Psoas muscle (tissue), 8 donors: ENCODE results near the gene ANKRD6. TPM values are rescaled to one million over a fixed set of nuclear protein-coding genes. Genes with fewer than 3 reads are reported as not detected.

Source experiments
- ATAC-seq, 4 donors: fragments of 200-7000 bp; cut with Tn5 transposase; one replicate each; pipeline ENCODE4 v1.9.1; 2020; ENCODE audit warnings: moderate library complexity in 3 of 4, mild to moderate bottlenecking in 2 of 4
- DNase-seq, 2 donors: peaks; one replicate each; pipeline ENCODE4 v3.0.0-alpha.2; 2020
- H3K27ac ChIP-seq: fragments of 200-600 bp; one replicate; pipeline ENCODE4 v1.8.0; 2022
- H3K27me3 ChIP-seq, 3 donors: fragments of 200-600 bp in 1 of 3; one replicate each; pipeline versions ENCODE4 v1.6.1 to v1.8.0; 2013 to 2022; ENCODE audit warnings: low read length in 2 of 3, mild to moderate bottlenecking in 2 of 3, moderate library complexity in 1 of 3; ENCODE audit not compliant: insufficient read depth in 3 of 3
- H3K36me3 ChIP-seq, 2 donors: fragments of 200-600 bp in 1 of 2; one replicate each; pipeline versions ENCODE4 v1.6.1 to v1.8.0; 2013 to 2022; ENCODE audit warnings: low read depth in 1 of 2, mild to moderate bottlenecking in 1 of 2, moderate library complexity in 1 of 2; ENCODE audit not compliant: insufficient read depth in 1 of 2
- H3K4me1 ChIP-seq: fragments of 200-600 bp; one replicate; pipeline ENCODE4 v1.8.0; 2022
- H3K4me3 ChIP-seq: fragments of 200-600 bp; one replicate; pipeline ENCODE4 v1.8.0; 2022; ENCODE audit warnings: mild to moderate bottlenecking
- H3K9me3 ChIP-seq: fragments of 200-600 bp; one replicate; pipeline ENCODE4 v1.8.0; 2022
- CTCF ChIP-seq: fragments of 200-600 bp; IDR thresholded peaks from one replicate; pipeline ENCODE4 v1.8.0; 2022; ENCODE audit warnings: antibody characterized with exemption
- WGBS, 3 donors: extraction: QIAGEN DNeasy Blood & Tissue Kit; methylation state at CpG; one replicate each; pipeline versions ENCODE4 v1.1.6 to v1.1.7; 2013; 5-methylcytosine and 5-hydroxymethylcytosine counted together
- intact Hi-C, 2 donors: fragments of 100-400 bp; cut with DNase I; formaldehyde crosslinking; loops; one replicate each; pipeline versions ENCODE4 v1.11.0 to v1.14.2; 2022
- polyA plus RNA-seq, 3 donors: library from polyadenylated mRNA; stranded (reverse); fragments of 200-250 nt; gene quantifications; one replicate each; pipeline ENCODE4 v1.2.3, GENCODE V29; 2013
- total RNA-seq, 4 donors: library from RNA; stranded (reverse); fragmentation: NEBNext Ultra II Directional in 2 of 4; extraction: Animal tissue kit (Norgen Biotek cat#: 25700) in 2 of 4; gene quantifications; one replicate each; pipeline versions ENCODE4 v1.2.1 to v1.2.4, GENCODE V29; 2021 to 2023
- donor health status: healthy with polysubstance abuse.
- donor health status: DM: no; HTN: no; CAD: no; lungs with moderate emphysema.
- donor health status: Bipolar disorder and iron deficiency.
- donor health status: healthy.
- donor health status: DM: yes; HTN: yes; CAD: no.
- donor health status: DM: no; HTN: no; CAD: no.
- donor health status: DM: no; HTN: no; CAD: no.
- donor health status: DM: yes; HTN: yes; CAD: no.

ANKRD6 gene
- total and polyA plus RNA-seq, 7 donors = 1.2 to 9.0 (median 2.4) TPM

GRCh38 chr6:89612121-89612520, 179.2 kb downstream of the ANKRD6 start:
- intact Hi-C loops = loop anchor here (5.0 kb wide), 1 partner anchor 245 kb away; no protein-coding TSS in a partner anchor
- WGBS, 3 donors = 80 to 82% (median 81%) methylated on average over 12 of the region's 12 CpGs

DNA sequence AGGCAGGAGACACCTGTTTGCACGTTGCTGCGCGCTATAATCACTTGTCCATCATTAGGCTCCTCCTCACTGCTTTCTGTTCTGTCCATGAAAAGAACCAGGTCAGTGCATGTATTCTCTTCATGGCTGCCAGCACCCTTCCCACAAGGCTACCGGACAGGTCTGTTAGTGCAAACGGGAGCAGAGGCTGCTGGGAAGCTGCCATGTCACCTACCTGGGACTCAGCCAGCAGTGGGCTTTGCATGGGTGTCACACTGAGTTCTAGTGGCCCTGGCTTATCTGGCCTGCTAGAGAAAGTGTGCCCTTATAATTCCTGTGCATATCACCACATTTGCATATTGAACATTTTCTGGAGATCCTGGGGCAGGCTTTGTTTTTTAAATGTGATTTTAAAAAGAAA, 180.8 kb downstream of the ANKRD6 start:
- DNase-seq (no peak), ATAC-seq (no peak)
- 72 to 82% (median 79%) methylated on average over 5 of the region's 5 CpGs for WGBS, 3 donors
- intact Hi-C loops = loop anchor here (5.0 kb wide), 1 partner anchor 246 kb away; no protein-coding TSS in a partner anchor
- Histone ChIP-seq H3K36me3 (peaks cover 0 to 2% of the 10 kb centered on the region in 2 donors), H3K4me3 (no peak overlapping the region), H3K9me3 (no peaks in the 10 kb centered on the region), H3K27me3 (no peaks in the 10 kb centered on the region), H3K4me1 (no peaks in the 10 kb centered on the region), H3K27ac (no peak overlapping the region)
- TF ChIP-seq CTCF = no peak

More at GRCh38 chr6:89612121-89612520, 179.2 kb downstream of the ANKRD6 start:
- no peaks in the 10 kb centered on the region for H3K27me3 ChIP-seq
- no peaks in the 10 kb centered on the region for H3K9me3 ChIP-seq
- no peaks in the 10 kb centered on the region for H3K36me3 ChIP-seq
- DNase-seq (no peak), ATAC-seq (no peak)
- no peak for TF ChIP-seq CTCF
- H3K4me1 ChIP-seq = no peaks in the 10 kb centered on the region
- H3K27ac ChIP-seq = no peak overlapping the region
- H3K4me3 ChIP-seq = no peak overlapping the region

- intact Hi-C loops = no loop called here
- Histone ChIP-seq H3K9me3 (no peaks in the 10 kb centered on the region), H3K27ac (no peak overlapping the region), H3K27me3 (no peaks in the 10 kb centered on the region), H3K36me3 (peaks cover 0 to 2% of the 10 kb centered on the region in 2 donors), H3K4me1 (no peaks in the 10 kb centered on the region), H3K4me3 (no peak overlapping the region)
- TF ChIP-seq CTCF = no peak
- no peak for ATAC-seq
- no peak for DNase-seq
- WGBS, 3 donors = 80 to 85% (median 82%) methylated on average over 5 of the region's 5 CpGs
Observed at GRCh38 chr6:89615882-89616281, 182.9 kb downstream of the ANKRD6 start.

DNA sequence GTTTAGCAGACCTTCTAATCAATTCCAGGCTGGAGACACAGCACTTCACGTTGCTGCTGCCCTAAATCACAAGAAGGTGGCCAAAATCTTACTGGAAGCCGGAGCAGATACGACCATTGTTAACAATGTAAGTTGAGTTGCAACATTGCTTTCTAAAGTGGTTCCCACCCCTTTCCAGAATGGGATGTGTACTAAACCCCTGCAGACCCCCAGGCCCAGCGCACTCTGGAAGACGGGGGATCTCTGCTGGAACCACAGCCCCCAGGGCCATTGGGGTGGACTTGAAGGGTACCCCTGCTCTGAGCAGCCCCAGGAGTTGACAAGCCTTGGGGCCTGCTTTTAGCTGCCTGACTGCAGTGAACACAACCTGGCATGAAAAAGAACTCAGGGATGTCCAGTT, 183.6 kb downstream of the ANKRD6 start:
- H3K9me3 ChIP-seq = no peaks in the 10 kb centered on the region
- H3K36me3 ChIP-seq = peaks cover 2 to 4% of the 10 kb centered on the region in 2 donors
- no peaks in the 10 kb centered on the region for H3K4me1 ChIP-seq
- no peaks in the 10 kb centered on the region for H3K27me3 ChIP-seq
- WGBS, 3 donors = 81 to 94% (median 92%) methylated on average over 5 of the region's 5 CpGs
- DNase-seq (no peak), ATAC-seq (no peak)
- no peak overlapping the region for H3K27ac ChIP-seq
- intact Hi-C loops = no loop called here
- no peak overlapping the region for H3K4me3 ChIP-seq
- no peak for TF ChIP-seq CTCF

DNA sequence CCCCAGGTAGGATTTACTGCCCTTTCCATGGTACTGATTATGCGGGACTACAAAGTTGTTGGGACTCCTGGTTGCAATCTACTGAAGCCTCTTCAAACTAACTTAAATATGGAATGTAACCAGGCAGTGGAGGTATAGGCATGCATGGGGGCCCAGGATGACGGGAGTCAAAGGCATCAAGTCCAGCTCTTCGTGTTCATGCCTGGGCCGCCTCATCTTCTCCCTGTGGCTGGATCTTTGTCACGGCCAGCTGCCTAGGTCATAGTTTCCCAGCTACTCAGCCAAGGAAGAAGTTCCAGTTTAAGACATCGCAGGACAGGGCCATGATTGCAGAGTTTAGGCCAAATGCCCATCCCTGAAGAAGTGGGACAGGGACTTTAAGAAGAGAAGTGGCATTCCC, 185.1 kb downstream of the ANKRD6 start:
- no peak for DNase-seq
- TF ChIP-seq CTCF = no peak
- intact Hi-C loops = no loop called here
- peaks cover 2 to 6% of the 10 kb centered on the region in 2 donors for H3K36me3 ChIP-seq
- H3K4me1 ChIP-seq = no peaks in the 10 kb centered on the region
- H3K27ac ChIP-seq = no peak overlapping the region
- 90 to 97% (median 91%) methylated on average over 6 of the region's 6 CpGs for WGBS, 3 donors
- H3K4me3 ChIP-seq = no peak overlapping the region
- no peaks in the 10 kb centered on the region for H3K27me3 ChIP-seq
- ATAC-seq = no peak
- H3K9me3 ChIP-seq = no peaks in the 10 kb centered on the region
